IPS-NIHi7 (cell line): ENCODE data around the gene LTB4R.
"Not testable (repeated sequence)": the region's sequence is repeated elsewhere in the genome, so short reads cannot be mapped to it uniquely, and the experiment has no call there.

Experiments used
- DNase-seq: peaks from one replicate; pipeline ENCODE4 v3.0.0; 2012; ENCODE audit warnings: mixed read lengths; ENCODE audit errors: extremely low spot score

Gene LTB4R

GRCh38 chr14:24323341-24323740 is 12.0 kb downstream of the LTB4R start:
- no peak for DNase-seq

DNA sequence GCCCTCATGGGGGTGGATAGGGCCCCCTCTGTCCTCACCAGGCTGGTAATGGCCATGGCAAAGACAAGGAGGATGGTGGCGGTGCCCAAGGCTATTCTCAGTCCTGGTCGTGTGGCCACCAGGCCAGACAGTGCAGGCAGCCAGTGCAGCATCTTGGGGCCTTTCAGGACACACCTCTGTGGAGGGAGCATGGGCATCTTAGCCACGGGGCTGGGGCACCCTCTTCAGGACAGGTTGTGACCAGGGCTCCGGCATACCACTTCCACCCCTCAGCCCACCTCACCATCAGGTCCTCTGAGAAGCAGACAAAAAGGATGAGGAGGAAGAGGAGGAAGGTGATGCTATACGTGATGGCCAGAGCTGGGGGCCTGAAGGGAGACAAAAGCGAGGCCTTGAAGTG is 12.7 kb downstream of the LTB4R start:
- no peak for DNase-seq

DNA sequence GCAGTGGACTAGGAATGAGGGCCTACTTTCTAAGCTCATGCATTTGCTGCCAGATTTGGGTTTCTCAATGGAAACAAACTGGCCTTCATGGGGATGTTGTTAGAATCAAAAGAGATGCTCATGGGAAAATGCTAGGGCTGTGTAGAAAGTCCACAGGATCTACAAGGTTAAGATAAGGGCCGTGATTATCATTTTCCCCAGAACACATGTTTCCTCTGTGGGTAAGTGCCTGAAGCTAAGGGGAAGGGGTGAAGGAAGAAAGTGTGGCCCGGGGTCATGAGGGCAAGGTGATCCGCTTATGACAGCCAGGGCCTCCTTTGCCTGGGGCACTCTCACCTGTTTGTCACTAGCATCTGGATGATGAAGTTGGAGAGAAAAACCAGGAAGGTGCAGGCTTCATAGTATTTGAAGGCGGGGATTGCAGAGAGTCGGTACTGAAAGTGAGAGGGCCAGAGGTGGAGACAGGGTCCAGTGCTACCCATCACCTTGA is 13.8 kb downstream of the LTB4R start:
- DNase-seq = no peak

DNA sequence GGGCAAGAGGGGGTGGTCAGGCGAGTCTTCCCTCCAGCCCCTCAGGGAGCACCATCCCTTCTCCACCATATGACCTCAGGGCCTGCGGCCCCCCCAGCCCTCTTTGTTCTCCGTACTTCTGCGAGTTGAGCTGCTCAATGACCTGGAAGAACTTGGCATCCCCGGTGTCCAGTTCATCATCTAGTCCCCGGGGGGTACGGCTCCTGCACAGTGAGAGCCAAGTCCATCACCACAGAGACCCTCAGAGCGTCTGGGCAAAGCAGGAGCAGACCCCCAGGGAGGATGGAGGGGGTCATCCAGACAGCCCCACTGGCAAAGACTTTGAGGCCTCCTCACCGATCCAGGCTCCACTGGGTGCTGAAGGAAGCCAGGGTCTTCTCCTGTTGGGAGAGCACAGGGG is 14.7 kb downstream of the LTB4R start:
- no peak for DNase-seq

- DNase-seq = no peak
Measured at GRCh38 chr14:24327303-24327702, 16.0 kb downstream of the LTB4R start.

GRCh38 chr14:24327914-24328313 is 16.6 kb downstream of the LTB4R start:
- not testable (repeated sequence) for DNase-seq

DNA sequence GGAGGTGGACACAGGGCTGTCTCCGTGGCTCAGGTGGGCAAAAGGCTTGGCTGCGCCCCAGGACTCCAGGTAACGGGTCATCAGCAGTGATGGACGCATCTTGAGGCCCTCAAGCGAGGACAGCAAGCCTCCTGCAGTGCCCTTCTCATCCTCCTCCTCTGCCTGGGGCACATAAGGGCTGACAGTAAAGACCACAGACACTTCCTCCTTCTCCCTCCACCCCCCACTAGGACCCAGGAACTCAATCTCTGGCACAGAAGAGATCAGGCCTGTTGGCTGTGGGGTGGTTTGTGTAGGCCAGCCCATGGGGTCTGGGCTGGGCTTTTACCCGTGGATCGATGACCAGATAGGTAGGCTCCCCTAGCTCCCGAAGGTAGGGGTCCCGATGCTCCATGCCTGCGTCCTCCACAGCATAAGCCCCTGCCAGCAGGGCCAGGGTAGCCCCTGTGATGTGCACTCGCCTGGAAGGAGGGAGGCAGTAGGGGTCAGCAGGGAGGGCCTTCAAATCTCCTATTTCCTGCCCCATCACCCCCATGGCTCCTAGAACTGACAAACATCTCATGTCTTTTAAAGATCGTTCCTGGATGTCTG is 17.9 kb downstream of the LTB4R start:
- no peak for DNase-seq

DNA sequence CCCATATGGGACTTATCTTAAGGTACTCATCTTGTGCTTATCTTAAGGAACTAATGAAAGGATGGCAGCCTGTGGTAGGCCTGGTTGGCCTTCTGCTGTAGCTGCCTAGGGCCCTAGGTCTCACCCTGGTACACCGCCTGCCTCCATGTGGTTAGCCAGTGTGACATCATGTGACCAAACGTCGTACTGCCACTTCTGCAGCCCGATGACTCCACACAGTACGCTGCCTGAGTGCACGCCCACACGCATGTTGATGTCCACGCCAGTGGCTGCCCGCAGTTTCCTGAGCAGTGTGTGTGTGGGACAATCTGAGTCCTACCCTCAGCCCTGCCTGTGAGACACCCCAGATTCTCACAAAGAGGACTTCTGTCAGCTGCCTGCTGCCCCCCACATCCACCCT is 18.4 kb downstream of the LTB4R start:
- DNase-seq = no peak

- DNase-seq = no peak
Measured at GRCh38 chr14:24330973-24331674, 19.8 kb downstream of the LTB4R start.

- DNase-seq = no peak
Measured at GRCh38 chr14:24331731-24332267, 20.5 kb downstream of the LTB4R start.

DNA sequence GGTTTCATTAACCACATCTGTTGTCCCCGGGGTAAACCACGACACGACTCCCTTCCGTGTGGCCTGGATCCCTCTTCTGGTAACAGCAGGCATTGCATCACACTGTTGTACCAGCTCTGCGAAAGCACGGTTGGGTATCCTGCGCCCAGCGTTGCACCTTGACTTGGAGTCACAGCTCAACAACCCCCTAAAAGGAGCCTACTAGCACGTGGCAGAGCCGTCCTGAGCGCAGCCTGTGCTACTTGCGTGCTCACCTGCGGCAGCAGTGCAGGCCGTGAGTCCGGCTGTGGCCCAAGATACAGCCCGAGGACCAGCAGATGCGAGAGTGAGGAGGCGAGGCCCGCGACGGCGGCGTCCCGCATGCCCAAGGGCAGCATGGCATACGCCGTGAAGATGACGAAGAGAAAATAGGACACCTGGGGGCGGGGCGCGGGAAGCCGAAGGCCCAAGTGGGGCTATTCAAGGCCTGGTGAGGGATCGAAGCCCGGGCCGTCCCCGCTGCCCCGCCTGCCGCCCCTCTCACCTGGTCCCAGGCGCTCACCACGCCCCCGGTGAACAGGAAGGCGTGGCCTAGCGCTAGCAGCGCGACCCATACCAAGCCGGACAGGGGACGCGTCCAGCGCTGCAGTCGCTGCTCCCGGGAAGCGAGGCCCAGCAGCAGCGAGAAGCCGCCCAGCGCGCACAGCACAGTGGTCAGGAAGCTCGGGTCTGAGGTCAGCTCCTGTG is 21.1 kb downstream of the LTB4R start:
- DNase-seq = peak; percentile 85

DNA sequence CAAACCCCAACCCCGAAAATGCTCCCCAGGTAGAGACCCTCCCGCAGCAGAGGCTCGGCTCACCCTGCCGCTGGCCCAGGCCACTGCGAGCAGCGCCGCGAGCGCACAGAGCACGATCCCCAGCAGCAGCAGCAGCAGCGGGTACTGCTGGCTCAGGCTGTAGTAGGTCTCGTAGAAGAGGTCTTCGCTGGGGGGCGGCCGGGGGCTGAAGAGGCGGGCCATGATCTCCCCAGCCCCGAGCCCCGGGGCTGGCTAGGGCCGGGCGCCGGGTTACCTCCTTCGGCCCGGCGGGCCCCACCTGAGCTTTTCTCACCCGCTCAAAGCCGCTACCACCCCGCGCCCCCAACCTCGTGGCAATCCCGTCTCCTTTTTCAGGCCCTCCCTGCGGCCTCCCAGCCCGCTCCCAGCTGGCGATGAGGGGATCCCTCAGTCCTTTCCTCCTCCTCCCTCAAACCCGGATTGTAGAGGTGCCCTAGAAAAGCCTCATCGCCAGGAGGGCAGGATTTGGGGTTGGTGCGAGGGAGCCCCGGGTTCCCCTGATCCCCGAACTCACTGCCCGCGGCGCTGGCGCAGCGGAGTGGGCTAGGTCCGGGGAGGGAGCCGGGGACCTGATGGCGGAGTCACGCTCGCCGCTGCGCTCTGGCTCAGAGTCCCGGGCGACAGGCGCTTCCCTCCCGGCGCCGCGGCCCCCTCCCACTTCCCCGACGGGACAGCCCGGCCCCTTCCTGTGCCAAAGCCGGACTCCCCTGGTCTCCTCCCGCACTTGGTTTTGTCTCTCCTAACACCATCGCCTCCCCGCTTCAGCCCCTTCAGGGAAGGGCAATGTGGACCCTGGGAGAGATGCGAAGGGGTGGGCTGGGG is 23.4 kb downstream of the LTB4R start, which contains the start of gene ADCY4:
Gene ADCY4 (minus strand): TSS at position 641 of the 861 bp plus-strand sequence. CDS start 419 bp downstream, at position 222.
- DNase-seq = peak; percentile 53

DNA sequence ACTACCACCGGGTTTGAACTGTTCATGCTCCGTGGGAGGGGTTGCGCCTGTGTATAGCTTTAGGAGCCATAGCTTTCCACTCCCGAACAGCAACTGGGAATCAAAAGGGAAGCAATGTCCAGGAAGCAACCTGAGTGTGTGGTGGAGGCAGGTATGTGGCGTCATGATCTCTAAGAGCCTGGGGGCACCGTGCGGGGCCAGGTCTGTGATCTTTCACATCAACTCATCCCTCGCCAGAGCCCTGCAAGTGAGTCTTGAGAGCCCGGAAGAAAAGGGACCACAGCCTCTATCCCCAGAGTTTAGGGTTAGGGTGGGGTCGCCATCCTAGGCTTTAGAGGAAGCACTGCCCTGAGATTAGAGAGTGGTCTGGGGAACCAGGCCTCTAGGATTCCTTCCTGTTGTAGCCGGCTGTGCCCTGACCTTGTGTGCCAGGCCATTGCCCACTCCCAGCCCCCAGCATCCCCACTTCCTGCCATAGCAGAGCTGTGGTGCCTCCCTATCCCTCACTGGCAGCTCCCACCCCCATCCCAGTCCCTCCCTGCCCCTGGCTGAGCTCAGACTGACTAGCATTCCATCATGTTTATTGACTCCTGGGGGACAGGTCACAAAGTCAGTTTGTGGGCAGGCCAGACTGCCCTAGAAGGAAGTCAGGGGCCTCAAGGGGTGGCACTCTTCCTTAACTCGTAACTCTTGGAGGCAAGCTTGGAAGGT is 24.3 kb downstream of the LTB4R start:
- no peak for DNase-seq

DNA sequence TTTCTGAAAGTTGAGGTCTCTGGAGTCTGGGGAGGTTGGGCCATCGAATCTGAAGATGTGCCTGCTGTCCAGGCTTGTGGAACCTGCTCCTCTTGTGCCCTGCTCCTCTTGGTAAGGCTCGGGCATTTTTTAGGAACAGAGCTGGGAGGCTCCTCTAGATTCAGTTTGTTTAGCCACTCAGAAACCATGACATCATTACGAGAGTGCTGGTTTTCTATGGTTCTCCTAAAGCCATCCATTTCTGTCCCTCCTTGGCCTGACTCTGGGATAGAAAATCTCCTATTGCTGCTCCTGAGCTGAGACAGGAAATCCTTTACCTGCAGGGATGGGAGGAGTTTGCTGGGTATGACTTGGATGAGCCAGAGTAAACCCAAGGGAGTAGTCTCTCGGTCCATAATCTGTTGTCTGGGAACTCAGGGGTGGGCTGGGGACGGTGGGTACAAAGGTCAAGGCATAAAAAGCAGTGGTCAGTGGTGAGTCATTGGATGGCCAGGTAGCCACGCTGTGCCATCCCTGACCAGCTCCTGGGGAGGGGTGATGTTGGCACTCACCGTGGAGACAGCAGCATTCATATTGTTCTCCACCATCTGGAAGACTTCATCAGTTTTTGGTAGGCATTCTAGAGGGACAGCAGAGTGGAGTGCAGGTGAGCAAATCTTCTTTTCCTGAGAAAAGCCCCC is 26.0 kb downstream of the LTB4R start:
- DNase-seq = no peak

GRCh38 chr14:24337824-24338175 is 26.5 kb downstream of the LTB4R start:
- DNase-seq = no peak

GRCh38 chr14:24338843-24339242 is 27.5 kb downstream of the LTB4R start:
- no peak for DNase-seq

DNA sequence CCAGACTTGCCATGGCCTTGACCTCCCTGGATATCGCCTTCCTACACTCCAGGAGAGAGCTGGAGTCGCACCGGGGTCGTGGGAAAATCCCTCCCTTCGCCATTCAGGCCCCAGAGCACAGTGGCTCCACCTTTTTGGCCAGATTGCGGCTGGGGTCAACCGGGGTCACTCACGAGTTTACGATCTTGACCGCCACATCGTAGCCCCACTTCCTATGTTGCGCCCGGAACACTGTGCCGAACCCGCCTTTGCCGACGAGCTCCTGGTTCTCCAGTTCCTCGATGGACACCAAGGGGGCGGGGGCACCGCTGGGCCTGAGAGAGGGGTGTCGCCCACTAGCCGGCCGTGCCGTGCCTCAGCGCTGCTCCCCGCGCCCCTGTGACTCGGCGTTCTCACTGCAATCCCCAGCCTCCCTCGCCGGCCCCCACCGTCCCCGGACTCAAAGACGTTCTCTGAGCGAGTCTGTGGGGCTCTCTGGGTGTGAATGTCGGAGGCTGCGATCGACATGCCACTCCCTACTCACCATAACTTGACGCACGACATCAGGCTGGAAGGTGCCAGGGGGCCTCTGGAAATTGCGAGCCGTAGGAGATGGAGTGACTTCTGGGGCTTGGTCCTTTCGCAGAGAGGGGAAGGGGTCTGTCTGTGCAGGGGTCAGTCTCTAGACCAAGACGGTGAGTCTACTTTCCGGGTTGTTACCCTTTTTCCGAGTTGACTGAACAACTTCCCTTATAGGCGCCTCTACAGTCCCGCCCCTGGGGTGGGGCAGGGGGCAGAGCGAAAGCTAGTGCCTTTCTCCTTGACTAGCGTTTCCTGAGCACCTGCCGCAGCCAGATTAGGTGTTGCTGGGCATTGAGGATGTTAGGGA is 28.2 kb downstream of the LTB4R start, which contains the start of gene RIPK3:
Gene RIPK3 (minus strand): TSS at position 708 of the 868 bp plus-strand sequence. CDS start 165 bp downstream, at position 543.
- DNase-seq = peak; percentile 60

- no peak for DNase-seq
Measured at GRCh38 chr14:24340606-24341005, 29.3 kb downstream of the LTB4R start.

DNA sequence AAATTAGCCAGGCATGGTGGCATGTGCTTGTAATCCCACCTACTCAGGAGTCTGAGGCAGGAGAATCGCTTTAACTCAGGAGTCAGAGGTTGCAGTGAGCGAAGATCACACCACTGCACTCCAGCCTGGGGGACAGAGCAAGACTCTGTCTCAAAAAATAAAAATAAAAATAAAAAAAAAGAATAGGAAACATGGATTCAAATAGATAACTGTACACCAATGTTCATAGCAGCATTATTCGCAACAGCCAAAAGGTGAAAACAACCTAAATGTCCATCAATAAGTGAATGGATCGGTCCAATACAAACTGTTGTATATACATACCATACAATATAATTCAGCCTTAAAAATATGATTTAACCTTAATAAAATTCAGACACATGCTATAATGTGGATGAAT is 31.6 kb downstream of the LTB4R start:
- DNase-seq = no peak
